SHP77 treated with DMSO at 0.1 percent for 48 hours (cell line): Measurements from ENCODE around the gene TRIM15.
A peak's percentile ranks its signal among the peaks of the same experiment; 100 is the strongest.
"Not testable (repeated sequence)": the region's sequence is repeated elsewhere in the genome, so short reads cannot be mapped to it uniquely, and the experiment has no call there.

Experiments
- DNase-seq: peaks from one replicate; lab custom pipeline; 2025; lab: John Stamatoyannopoulos, UW

The TRIM15 gene

GRCh38 chr6:30198166-30199084, 35.1 kb downstream of the TRIM15 start:
- DNase-seq = no peak

DNA sequence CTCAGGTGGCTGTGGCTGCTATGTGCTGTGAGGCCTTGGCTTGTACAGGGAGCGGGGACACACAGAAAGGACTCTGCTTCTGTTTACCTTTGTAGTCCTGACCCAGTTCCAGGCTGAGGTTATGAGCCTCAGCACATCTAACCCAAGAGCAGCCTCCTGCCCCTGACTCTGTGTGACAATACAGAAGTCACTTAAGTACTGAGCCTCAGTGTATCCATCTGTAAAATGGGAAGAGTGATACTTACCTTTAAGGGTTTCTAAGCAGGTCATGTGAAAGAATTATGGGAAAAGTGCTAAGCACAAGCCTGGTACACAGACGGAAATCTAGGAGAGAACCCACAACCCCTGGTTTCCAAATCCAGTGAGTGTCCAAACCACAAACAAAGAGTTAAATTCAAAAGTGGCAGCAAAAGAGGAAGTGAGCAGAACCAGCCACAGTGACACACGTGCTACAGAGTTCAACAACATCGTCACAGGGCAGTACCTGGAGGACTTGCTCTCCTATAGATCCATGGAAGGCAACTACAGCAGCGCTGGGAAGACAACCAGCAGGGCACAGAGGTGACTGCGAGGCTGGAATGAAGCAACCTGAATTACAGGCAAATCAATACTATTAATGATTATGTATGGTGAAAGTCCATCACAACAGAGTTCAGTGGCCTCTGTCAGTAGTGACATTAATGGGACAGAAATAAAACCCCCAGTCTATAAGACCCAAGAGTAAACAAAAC, 37.4 kb downstream of the TRIM15 start:
- DNase-seq = no peak

DNA sequence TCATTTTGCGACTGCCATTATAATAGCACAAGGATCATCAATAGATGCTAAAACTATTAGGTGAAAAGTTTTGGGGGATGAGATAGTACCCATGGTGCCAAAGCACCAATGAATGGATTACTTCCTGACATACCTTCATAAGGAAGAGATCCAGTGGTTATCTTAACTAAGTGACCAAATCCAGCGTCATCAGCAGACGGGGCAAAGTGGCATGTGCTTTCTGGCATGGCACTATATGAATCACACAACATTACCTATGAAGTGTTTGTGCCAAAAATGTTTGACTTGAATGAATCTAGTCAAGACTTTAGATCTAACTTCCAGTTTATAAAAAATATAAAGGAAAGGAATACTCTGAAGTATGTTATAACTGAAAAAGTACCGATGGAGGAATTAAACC, 39.0 kb downstream of the TRIM15 start:
- no peak for DNase-seq

- no peak for DNase-seq
Measured at GRCh38 chr6:30204116-30204515, 40.8 kb downstream of the TRIM15 start.

DNA sequence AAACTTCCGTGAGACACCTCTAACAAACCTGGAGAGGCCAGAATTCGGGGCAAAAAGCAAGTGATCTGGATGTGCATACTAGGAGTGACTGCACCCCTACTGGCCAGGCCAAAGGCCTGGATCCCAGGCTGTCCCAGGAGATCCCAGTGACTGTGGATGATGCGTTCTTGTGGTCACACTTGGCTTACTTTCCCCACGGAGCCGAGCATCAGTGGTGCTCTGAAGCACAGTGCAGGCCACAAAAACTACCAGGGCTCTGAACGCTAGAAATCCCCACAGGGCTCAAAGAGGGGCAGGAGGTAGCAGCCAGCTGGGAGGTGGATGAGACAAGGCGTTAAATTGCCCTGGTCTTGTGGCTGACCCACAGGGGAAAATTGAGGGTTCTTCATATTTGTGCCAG, 42.8 kb downstream of the TRIM15 start:
- no peak for DNase-seq

- no peak for DNase-seq
Measured at GRCh38 chr6:30206799-30207618, 43.7 kb downstream of the TRIM15 start.

GRCh38 chr6:30207619-30208295, 44.4 kb downstream of the TRIM15 start:
- no peak for DNase-seq

- no peak for DNase-seq
Measured at GRCh38 chr6:30211306-30211705, 48.0 kb downstream of the TRIM15 start.

- no peak for DNase-seq
Measured at GRCh38 chr6:30211899-30212298, 48.6 kb downstream of the TRIM15 start.

GRCh38 chr6:30212865-30213666, 49.7 kb downstream of the TRIM15 start, which contains the start of gene TRIM26:
Gene TRIM26, minus strand, starts transcription at chr6:30213406. Its CDS starts 14,303 bp downstream, at chr6:30199103.
- DNase-seq = peak; percentile 92

DNA sequence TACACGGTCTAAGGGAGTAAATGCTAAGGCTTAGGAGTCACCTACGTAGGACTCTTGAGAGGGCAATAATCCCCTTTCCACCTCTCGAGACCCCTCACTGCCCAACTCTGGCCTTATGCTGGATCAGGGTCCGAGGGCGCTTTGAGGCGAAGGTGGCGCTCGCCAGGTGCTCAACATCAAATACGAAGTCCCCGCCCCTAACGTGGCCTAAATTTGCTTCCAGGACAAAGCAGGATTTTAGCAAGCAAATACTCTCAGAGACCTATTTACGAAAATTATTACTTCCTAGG, 50.3 kb downstream of the TRIM15 start:
- DNase-seq = no peak

- DNase-seq = peak; percentile 26
Measured at GRCh38 chr6:30213957-30214656, 50.8 kb downstream of the TRIM15 start.

- no peak for DNase-seq
Measured at GRCh38 chr6:30214657-30214982, 51.3 kb downstream of the TRIM15 start.

DNA sequence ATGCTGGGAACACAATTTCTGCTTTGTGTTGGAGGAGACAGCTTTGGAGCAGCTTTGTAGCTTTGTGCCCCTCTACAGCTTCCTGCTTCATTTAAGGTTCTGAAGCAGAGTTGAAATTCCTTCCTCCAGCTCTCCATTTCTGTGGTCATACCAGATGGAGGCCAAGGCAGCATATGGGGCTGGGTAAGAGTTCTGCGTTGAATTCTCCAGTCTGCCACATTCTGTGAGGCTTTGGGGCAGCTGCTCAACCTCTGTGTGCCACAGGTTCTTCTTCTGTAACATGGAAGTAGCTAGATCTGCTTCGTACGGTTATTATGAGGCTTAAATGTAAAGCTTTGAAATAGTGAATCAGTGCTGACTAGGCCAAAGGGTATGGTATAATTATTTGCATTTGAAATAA, 52.8 kb downstream of the TRIM15 start:
- no peak for DNase-seq

GRCh38 chr6:30219244-30219643, 55.9 kb downstream of the TRIM15 start:
- peak; percentile 32 for DNase-seq

GRCh38 chr6:30221395-30221794, 58.0 kb downstream of the TRIM15 start:
- not testable (repeated sequence) for DNase-seq

DNA sequence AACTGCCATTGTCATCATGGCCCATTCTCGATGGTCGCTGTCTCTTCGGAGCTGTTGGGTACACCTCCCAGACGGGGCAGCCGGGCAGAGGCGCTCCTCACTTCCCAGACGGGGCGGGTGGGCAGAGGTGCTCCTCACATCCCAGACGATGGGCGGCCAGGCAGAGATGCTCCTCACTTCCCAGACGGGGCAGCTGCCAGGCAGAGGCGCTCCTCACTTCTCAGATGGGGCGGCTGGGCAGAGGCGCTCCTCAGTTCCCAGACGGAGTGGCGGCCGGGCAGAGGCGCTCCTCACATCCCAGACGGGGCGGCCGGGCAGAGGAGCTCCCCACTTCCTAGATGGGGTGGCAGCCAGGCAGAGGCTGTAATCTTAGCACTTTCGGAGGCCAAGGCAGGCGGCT, 58.6 kb downstream of the TRIM15 start:
- not testable (repeated sequence) for DNase-seq
